Omental fat pad (tissue), 4 donors: ENCODE measurements around the gene ZNF787. TPM values are rescaled to one million over a fixed set of nuclear protein-coding genes. Genes with fewer than 3 reads are reported as not detected.
"Not testable (repeated sequence)": the region's sequence is repeated elsewhere in the genome, so short reads cannot be mapped to it uniquely, and the experiment has no call there.

Experiments used
- ATAC-seq: fragments of 150-250 bp; one replicate; pipeline ENCODE4 v1.9.1; 2016; ENCODE audit warnings: mild to moderate bottlenecking, moderate library complexity; ENCODE audit not compliant: low FRiP score
- DNase-seq: peaks from one replicate; pipeline ENCODE4 v3.0.0-alpha.2; 2019; ENCODE audit warnings: low spot score
- CTCF ChIP-seq, 3 donors: fragments of 450-650 bp; IDR thresholded peaks; one replicate each; pipeline ENCODE4 v1.5.1; 2016 to 2017; ENCODE audit warnings: antibody characterized with exemption in 3 of 3, mild to moderate bottlenecking in 3 of 3, moderate library complexity in 2 of 3
- total RNA-seq, 4 donors: library from RNA; depleted of rRNA; stranded (reverse); fragments of >200 nt; gene quantifications; one replicate each; pipeline ENCODE4 v1.1.0, GENCODE V29; 2016

Gene ZNF787
- total RNA-seq, 4 donors from 2014 or later, result 10.9 to 18.6 (median 12.0) TPM

GRCh38 chr19:56101095-56101494 lies 20.0 kb downstream of the ZNF787 start:
- no peak for DNase-seq
- TF ChIP-seq CTCF (IDR thresholded peaks at IDR 0.05), result no peak
- no peak for ATAC-seq

GRCh38 chr19:56099638-56100539 lies 21.2 kb downstream of the ZNF787 start:
- no peak for TF ChIP-seq CTCF (IDR thresholded peaks at IDR 0.05)
- DNase-seq, result no peak
- ATAC-seq, result no peak

GRCh38 chr19:56098731-56099568 lies 22.1 kb downstream of the ZNF787 start:
- ATAC-seq, result no peak
- no peak for TF ChIP-seq CTCF (IDR thresholded peaks at IDR 0.05)
- no peak for DNase-seq

- ATAC-seq, result not testable (repeated sequence)
Observed at GRCh38 chr19:56098237-56098636, 22.9 kb downstream of the ZNF787 start.

GRCh38 chr19:56097776-56098175 lies 23.3 kb downstream of the ZNF787 start:
- no peak for DNase-seq
- ATAC-seq, result no peak
- no peak for TF ChIP-seq CTCF (IDR thresholded peaks at IDR 0.05)

More at GRCh38 chr19:56098237-56098636, 22.9 kb downstream of the ZNF787 start:
- not testable (repeated sequence) for DNase-seq

- DNase-seq (no peak), ATAC-seq (no peak)
- TF ChIP-seq CTCF (IDR thresholded peaks at IDR 0.05), result no peak
Observed at GRCh38 chr19:56097306-56097705, 23.8 kb downstream of the ZNF787 start.

- TF ChIP-seq CTCF (IDR thresholded peaks at IDR 0.05), result no peak
- ATAC-seq, result no peak
- DNase-seq, result no peak
Observed at GRCh38 chr19:56096665-56097064, 24.4 kb downstream of the ZNF787 start.
